DMS 273 treated with DMSO at 0.1 percent for 48 hours (cell line): Measurements from ENCODE around the gene ARRDC1.
"Not testable (repeated sequence)": the region's sequence is repeated elsewhere in the genome, so short reads cannot be mapped to it uniquely, and the experiment has no call there.

ENCODE experiments used
- DNase-seq: peaks from one replicate; lab custom pipeline; 2025; lab: John Stamatoyannopoulos, UW

Gene ARRDC1, protein sequence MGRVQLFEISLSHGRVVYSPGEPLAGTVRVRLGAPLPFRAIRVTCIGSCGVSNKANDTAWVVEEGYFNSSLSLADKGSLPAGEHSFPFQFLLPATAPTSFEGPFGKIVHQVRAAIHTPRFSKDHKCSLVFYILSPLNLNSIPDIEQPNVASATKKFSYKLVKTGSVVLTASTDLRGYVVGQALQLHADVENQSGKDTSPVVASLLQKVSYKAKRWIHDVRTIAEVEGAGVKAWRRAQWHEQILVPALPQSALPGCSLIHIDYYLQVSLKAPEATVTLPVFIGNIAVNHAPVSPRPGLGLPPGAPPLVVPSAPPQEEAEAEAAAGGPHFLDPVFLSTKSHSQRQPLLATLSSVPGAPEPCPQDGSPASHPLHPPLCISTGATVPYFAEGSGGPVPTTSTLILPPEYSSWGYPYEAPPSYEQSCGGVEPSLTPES

GRCh38 chr9:137605121-137606004, at the start of gene ARRDC1:
Gene ARRDC1 (plus strand): TSS chr9:137605686. CDS start chr9:137605718, 32 bp downstream.
- peak; percentile 54 for DNase-seq

GRCh38 chr9:137556069-137556838, 49.2 kb upstream of the ARRDC1 start:
- DNase-seq, result no peak

- no peak for DNase-seq
Measured at GRCh38 chr9:137558127-137558526, 47.4 kb upstream of the ARRDC1 start.

- no peak for DNase-seq
Measured at GRCh38 chr9:137564134-137564533, 41.4 kb upstream of the ARRDC1 start.

- no peak for DNase-seq
Measured at GRCh38 chr9:137564817-137565411, 40.6 kb upstream of the ARRDC1 start.

DNA sequence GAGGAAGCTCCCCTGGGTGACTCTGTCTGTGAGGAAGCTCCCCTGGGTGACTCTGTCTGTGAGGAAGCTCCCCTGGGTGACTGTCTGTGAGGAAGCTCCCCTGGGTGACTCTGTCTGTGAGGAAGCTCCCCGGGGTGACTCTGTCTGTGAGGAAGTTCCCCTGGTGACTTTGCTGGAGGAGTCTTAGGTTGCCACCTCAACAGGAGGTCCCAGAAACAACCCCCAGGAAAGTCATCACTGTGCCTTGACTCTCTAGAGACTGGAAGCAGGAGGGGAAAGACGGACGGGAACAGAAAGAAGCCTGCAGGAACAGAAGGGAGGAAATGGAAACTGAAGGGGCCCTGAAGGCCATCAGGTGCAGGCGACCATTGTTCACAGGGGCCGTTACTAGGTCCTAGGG, 37.0 kb upstream of the ARRDC1 start:
- not testable (repeated sequence) for DNase-seq

- DNase-seq, result no peak
Measured at GRCh38 chr9:137569609-137570203, 35.8 kb upstream of the ARRDC1 start.

GRCh38 chr9:137570566-137570965, 34.9 kb upstream of the ARRDC1 start:
- DNase-seq, result no peak

- DNase-seq, result no peak
Measured at GRCh38 chr9:137574192-137574591, 31.3 kb upstream of the ARRDC1 start.

DNA sequence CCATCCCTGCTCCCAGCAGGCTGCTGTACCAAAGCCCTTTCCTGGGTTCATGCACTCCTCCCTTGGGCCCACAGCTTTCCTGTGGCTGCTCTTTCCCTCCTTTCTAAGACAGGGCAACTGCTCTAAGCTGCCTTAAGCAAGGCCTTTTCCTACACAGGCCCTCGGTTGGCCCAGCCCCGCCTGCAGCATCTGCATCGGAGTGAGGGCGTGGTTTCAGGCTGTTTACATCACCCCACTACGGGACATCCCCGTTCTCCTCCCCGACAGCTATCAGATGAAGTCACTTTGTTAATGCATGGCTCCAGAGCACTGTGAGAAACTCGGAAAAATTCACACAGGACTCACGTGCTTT, 30.1 kb upstream of the ARRDC1 start:
- DNase-seq, result no peak

DNA sequence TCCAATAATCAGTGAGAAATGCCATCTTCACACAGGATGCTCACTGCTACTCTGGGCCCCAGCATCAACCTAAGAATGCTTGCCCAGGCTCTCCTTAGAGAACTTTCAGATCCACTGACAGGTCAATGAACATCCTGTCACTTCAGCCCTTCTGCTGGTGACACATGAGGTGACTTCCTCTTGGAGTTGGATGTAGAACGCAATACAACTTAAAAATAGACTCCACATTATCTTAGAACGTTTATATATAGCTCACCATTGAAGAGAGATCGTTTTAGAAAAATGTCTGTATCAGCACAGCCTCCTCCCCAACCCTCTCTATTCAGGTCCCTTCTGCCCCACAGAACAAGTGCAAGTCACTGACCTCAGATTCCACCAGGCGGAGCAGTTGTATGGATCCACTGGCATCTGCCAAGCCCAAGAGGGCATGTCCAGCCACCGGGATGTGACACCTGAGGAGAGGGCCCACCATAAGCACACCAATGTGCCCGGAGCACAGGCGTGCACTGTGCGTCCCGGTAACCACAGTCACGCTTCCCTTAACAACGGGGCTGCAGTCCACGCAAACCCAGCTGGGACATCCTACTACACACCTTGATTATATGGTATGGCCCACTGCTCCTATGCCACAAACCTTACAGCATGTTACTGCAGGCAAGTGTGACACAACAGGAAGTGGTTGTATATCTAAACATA, 29.6 kb upstream of the ARRDC1 start:
- DNase-seq, result no peak

- peak; percentile 49 for DNase-seq
Measured at GRCh38 chr9:137578518-137579258, 26.8 kb upstream of the ARRDC1 start, which contains the start of gene DPH7. Gene DPH7 (minus strand): TSS chr9:137578925. CDS start chr9:137578777, 148 bp downstream.

GRCh38 chr9:137579259-137579604, 26.3 kb upstream of the ARRDC1 start:
- DNase-seq, result no peak

- no peak for DNase-seq
Measured at GRCh38 chr9:137580209-137580953, 25.1 kb upstream of the ARRDC1 start.

DNA sequence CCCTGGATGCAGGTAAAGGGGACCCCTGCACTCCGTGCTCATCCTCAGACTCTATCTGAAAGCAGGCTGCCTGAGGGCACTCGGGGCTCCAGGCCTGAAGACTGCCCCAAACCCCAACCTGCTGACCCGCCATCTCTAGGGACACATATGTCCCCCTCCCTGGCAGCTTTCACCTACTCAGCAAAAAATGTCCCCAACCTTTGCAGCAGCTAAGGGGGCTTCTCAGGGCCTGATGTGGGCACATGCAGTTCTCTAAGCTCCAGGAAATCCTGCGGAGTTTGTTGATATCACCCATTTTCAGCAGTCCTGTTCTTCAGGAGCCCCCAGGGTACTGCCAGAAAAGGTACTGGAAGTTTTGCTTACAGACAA, 24.5 kb upstream of the ARRDC1 start:
- DNase-seq, result no peak

- no peak for DNase-seq
Measured at GRCh38 chr9:137581361-137582285, 23.9 kb upstream of the ARRDC1 start.

DNA sequence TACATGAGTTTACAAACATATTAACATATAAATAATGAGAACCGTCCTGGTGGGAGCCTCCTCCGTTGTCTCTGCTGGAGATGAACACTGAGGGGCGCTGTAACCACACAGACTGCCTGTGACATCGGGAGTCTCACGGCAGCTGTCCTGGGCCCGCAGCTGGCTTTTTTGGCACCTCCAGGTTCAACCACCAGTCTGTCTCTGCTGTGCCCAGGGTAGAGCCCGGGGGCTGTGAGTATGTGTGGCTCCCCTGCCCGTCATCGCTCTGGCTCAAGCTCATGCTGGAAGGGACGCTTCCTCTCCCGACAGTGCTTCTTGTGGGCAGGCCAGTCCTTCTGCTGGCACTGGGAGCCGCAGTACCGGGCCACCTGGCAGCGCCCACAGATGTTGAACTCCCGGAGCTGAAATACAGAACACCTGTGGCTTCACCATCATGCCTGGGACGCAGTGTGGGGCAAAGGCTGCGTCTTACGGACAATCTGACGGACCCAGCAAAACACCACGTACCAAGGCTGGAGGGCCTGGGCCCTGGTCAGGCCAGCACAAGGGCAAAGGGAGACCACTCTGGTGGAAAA, 23.1 kb upstream of the ARRDC1 start:
- DNase-seq, result no peak

DNA sequence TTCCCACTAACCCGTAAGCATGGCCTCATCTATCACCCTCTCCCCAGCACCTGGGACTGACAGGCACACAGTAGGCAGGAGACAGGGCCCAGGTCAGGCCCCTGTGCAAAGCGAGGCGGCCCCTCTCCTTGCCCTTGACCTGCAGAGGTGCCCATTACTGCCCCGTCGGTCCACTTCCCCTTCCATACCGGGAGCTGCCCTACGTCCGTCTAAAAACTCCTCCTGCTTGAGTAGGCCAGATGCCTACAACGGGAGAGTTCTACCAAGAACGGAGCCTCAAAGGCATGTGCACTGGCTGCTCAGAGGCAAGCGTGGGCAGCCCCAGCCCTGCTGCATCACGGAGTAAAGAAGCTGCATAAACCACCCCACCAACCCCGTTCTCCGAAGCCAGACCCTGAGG, 22.1 kb upstream of the ARRDC1 start:
- no peak for DNase-seq
